K562 (cell line): ENCODE data around the gene PTOV1. TPM values are rescaled to one million over a fixed set of nuclear protein-coding genes. Genes with fewer than 3 reads are reported as not detected.

ENCODE experiments used
- ARID3A ChIP-seq: IDR thresholded peaks from 2 replicates; pipeline ENCODE4 v1.6.1; 2012; ENCODE audit warnings: low read depth, low read length, improper control_type of control experiment, borderline replicate concordance
- EP300 ChIP-seq: IDR thresholded peaks from 2 replicates; pipeline ENCODE4 v1.6.1; 2012; ENCODE audit warnings: low read length, improper control_type of control experiment
- FOS ChIP-seq: IDR thresholded peaks from 3 replicates; pipeline ENCODE4 v1.6.1; 2011; ENCODE audit not compliant: insufficient read length; ENCODE audit errors: extremely low read depth
- GABPA ChIP-seq: fragments of 200-800 bp; sonication (Bioruptor generic); conservative IDR thresholded peaks from 2 replicates; pipeline ENCODE4 v1.6.1; 2016; ENCODE audit warnings: low read depth, missing genetic modification characterization, missing compliant biosample characterization
- JUNB ChIP-seq: fragments of 450-650 bp; formaldehyde crosslinking; conservative IDR thresholded peaks from 2 replicates; pipeline ENCODE4 v1.4.0; 2020; ENCODE audit warnings: mild to moderate bottlenecking
- MAFG ChIP-seq: fragments of 450-650 bp; conservative IDR thresholded peaks from 2 replicates; pipeline ENCODE4 v1.6.1; 2016; ENCODE audit warnings: missing genetic modification characterization, missing compliant biosample characterization
- NFIC ChIP-seq: fragments of 450-650 bp; IDR thresholded peaks from 2 replicates; pipeline ENCODE4 v1.6.1; 2017; ENCODE audit warnings: mild to moderate bottlenecking, inconsistent platforms
- NKRF ChIP-seq: fragments of 450-650 bp; IDR thresholded peaks from 2 replicates; pipeline ENCODE4 v1.6.1; 2016; ENCODE audit warnings: borderline replicate concordance
- POLR2G ChIP-seq: fragments of 200-400 bp; formaldehyde crosslinking; IDR thresholded peaks from 2 replicates; pipeline ENCODE4 v1.6.1; 2017; ENCODE audit warnings: low read depth, mild to moderate bottlenecking, antibody characterized with exemption, low read length, moderate library complexity
- ZBTB2 ChIP-seq: fragments of 450-650 bp; IDR thresholded peaks from 2 replicates; pipeline ENCODE4 v1.6.1; 2016; ENCODE audit warnings: antibody characterized with exemption
- ZBTB40 ChIP-seq, 2 experiments: fragments of 450-650 bp in 1 of 2; sonication (generic) in 1 of 2; formaldehyde crosslinking in 1 of 2; IDR thresholded peaks; 2 replicates each; pipeline versions ENCODE4 v1.7.1 to v1.9.0; 2016 to 2022; ENCODE audit warnings: inconsistent platforms in 1 of 2, mild to moderate bottlenecking in 1 of 2, missing genetic modification reagents in 1 of 2
- ZNF175 ChIP-seq: fragments of 200-800 bp; sonication (Bioruptor generic); IDR thresholded peaks from 2 replicates; pipeline ENCODE4 v1.6.1; 2016; ENCODE audit warnings: low read depth, mild to moderate bottlenecking, missing genetic modification characterization, missing compliant biosample characterization
- polyA plus RNA-seq, 8 experiments: library from polyadenylated mRNA; depleted of rRNA in 4 of 8; stranded (reverse) in 5 of 8; unstranded in 3 of 8; fragments of >200 nt; fragmentation: Nextera tagmentation in 2 of 8; fragmentation: Illumina TruSeq in 1 of 8; extraction: Ambion mirVana in 2 of 8; extraction: Trizol in 1 of 8; gene quantifications; 2 replicates each; pipeline versions ENCODE4 v1.2.1 to v1.2.3, GENCODE V29; 2011 to 2014; ENCODE audit warnings: inconsistent platforms in 1 of 8, missing spikeins in 1 of 8
- total RNA-seq, 7 experiments: library from RNA; depleted of rRNA in 6 of 7; stranded (reverse); fragments of >200 nt in 6 of 7; fragmentation: Illumina TruSeq in 2 of 7; extraction: Trizol in 2 of 7; gene quantifications; 2 replicates each; pipeline versions ENCODE4 v1.2.1 to v1.2.3, GENCODE V29; 2011 to 2021; ENCODE audit warnings: low replicate concordance in 1 of 7

PTOV1 gene
- total and polyA plus RNA-seq, 9 of the 15 experiments (the other 6 are each of a cell fraction or from before 2014, with no cell fraction given), result 4.9 to 169 (median 43.5) TPM

GRCh38 chr19:49889687-49890348 lies 38.9 kb downstream of the PTOV1 start (continued):
- TF ChIP-seq ZBTB40 (IDR thresholded peaks at IDR 0.05) (no peak), ZBTB40 (CRISPR knock-in tag; IDR thresholded peaks at IDR 0.05) (peak; percentile 74), EP300 (peak; percentile 34; the same call in 1 of the 2 replicates), MAFG (tag) (no peak), ZBTB2 (no peak; the same call in 1 of the 2 replicates), JUNB (CRISPR knock-in tag) (no peak), ARID3A (no peak), POLR2G (peak; percentile 90), ZNF175 (CRISPR knock-in tag) (peak; percentile 29; the same call in 1 of the 2 replicates), GABPA (tag) (peak; percentile 20; the same call in 1 of the 2 replicates), NKRF (peak; percentile 93), FOS (no peak), NFIC (peak; percentile 70)
